ENCODE results near the gene A2M. TPM values are rescaled to one million over a fixed set of nuclear protein-coding genes. Genes with fewer than 3 reads are reported as not detected.
A peak's percentile ranks its signal among the peaks of the same experiment; 100 is the strongest.

A2M gene
- total and polyA plus RNA-seq, 2 of the 13 experiments (the other 11 are each of a cell fraction or from before 2014, with no cell fraction given), result 2,807 to 6,551 TPM

- TF ChIP-seq MAZ (IDR thresholded peaks at IDR 0.05; ENCODE audit: borderline replicate concordance, low read depth, low read length), result no peak
- TF ChIP-seq MAZ (CRISPR knock-in tag; IDR thresholded peaks at IDR 0.05; ENCODE audit: low read depth), result peak; percentile 7; the same call in 1 of the 2 replicates
- TF ChIP-seq ZSCAN9 (CRISPR knock-in tag; IDR thresholded peaks at IDR 0.05; ENCODE audit: borderline replicate concordance), result peak; percentile 33; the same call in 1 of the 2 replicates
- peak; percentile 29; the same call in 1 of the 2 replicates for TF ChIP-seq ZFX (CRISPR knock-in tag; IDR thresholded peaks at IDR 0.05; ENCODE audit: low read depth)
- TF ChIP-seq BCL3 (CRISPR knock-in tag; IDR thresholded peaks at IDR 0.05), result peak; percentile 52; the same call in 1 of the 2 replicates
- peak; percentile 65 to 72; a peak in 3 of 4 replicates for TF ChIP-seq NR2F1 (CRISPR knock-in tag; IDR thresholded peaks at IDR 0.05)
- peak; percentile 89; the same call in 1 of the 2 replicates for TF ChIP-seq HMGXB3 (CRISPR knock-in tag; IDR thresholded peaks at IDR 0.05; ENCODE audit: borderline replicate concordance)
- TF ChIP-seq NFATC3 (CRISPR knock-in tag; IDR thresholded peaks at IDR 0.05), result no peak
- TF ChIP-seq, protein P1, sequence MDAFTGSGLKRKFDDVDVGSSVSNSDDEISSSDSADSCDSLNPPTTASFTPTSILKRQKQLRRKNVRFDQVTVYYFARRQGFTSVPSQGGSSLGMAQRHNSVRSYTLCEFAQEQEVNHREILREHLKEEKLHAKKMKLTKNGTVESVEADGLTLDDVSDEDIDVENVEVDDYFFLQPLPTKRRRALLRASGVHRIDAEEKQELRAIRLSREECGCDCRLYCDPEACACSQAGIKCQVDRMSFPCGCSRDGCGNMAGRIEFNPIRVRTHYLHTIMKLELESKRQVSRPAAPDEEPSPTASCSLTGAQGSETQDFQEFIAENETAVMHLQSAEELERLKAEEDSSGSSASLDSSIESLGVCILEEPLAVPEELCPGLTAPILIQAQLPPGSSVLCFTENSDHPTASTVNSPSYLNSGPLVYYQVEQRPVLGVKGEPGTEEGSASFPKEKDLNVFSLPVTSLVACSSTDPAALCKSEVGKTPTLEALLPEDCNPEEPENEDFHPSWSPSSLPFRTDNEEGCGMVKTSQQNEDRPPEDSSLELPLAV (CRISPR knock-in tag; conservative IDR thresholded peaks at IDR 0.05; ENCODE audit: low read depth), result no peak
- TF ChIP-seq GATAD1 (CRISPR knock-in tag; IDR thresholded peaks at IDR 0.05), result peak; percentile 54; the same call in 1 of the 2 replicates
- TF ChIP-seq ZNF232 (CRISPR knock-in tag; IDR thresholded peaks at IDR 0.05; ENCODE audit: borderline replicate concordance), result no peak; the same call in 1 of the 2 replicates
- peak; percentile 70 for TF ChIP-seq HOXA3 (CRISPR knock-in tag; IDR thresholded peaks at IDR 0.05)
- no peak for TF ChIP-seq ZBTB3 (CRISPR knock-in tag; IDR thresholded peaks at IDR 0.05; ENCODE audit: borderline replicate concordance, low read depth)
- TF ChIP-seq MTA1 (CRISPR knock-in tag; IDR thresholded peaks at IDR 0.05; ENCODE audit: borderline replicate concordance), result no peak
- TF ChIP-seq ZNF331 (CRISPR knock-in tag; IDR thresholded peaks at IDR 0.05), result peak; percentile 85
- TF ChIP-seq U2AF2 (IDR thresholded peaks at IDR 0.05; ENCODE audit: low read depth, low read length), result no peak
- TF ChIP-seq ASH2L (IDR thresholded peaks at IDR 0.05; ENCODE audit: insufficient read length, low read depth, low read length), result peak; percentile 62
- TF ChIP-seq, protein P2, sequence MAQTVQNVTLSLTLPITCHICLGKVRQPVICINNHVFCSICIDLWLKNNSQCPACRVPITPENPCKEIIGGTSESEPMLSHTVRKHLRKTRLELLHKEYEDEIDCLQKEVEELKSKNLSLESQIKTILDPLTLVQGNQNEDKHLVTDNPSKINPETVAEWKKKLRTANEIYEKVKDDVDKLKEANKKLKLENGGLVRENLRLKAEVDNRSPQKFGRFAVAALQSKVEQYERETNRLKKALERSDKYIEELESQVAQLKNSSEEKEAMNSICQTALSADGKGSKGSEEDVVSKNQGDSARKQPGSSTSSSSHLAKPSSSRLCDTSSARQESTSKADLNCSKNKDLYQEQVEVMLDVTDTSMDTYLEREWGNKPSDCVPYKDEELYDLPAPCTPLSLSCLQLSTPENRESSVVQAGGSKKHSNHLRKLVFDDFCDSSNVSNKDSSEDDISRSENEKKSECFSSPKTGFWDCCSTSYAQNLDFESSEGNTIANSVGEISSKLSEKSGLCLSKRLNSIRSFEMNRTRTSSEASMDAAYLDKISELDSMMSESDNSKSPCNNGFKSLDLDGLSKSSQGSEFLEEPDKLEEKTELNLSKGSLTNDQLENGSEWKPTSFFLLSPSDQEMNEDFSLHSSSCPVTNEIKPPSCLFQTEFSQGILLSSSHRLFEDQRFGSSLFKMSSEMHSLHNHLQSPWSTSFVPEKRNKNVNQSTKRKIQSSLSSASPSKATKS (CRISPR knock-in tag; IDR thresholded peaks at IDR 0.05), result peak; percentile 24; the same call in 1 of the 2 replicates
Observed at GRCh38 chr12:9115731-9116559, at the start of gene A2M (continued).

All from HepG2 (cell line).